ENCODE results near the gene KSR2. TPM values are rescaled to one million over a fixed set of nuclear protein-coding genes. Genes with fewer than 3 reads are reported as not detected.

The KSR2 gene
- total RNA-seq, 1 experiment from 2014 or later, result 0.15 TPM

DNA sequence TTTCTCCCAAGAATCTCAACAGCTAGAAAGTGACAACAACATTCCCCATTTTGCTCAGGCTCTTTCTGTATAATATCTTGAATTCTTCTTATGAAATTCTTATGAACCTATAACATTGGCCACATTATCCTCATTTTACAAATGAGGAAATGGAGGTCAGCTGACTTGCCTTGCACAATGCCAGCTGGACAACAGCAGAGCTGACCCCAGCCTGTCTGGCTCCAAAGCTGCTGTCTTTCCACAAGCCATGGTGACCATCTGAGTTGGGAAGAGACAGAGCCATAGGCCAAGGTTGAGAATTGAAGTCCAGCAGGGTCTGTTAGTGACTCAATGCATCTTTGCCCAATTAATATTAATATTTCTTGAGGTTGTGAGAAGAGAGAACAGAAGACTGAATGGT is 87.3 kb downstream of the KSR2 start:
- intact Hi-C loops (cut with micrococcal nuclease; ENCODE audit: unreplicated experiment), result no loop called here
- ChIA-PET CTCF (no interaction called here), POLR2A (no interaction called here)
- in situ Hi-C loops (cut with HindIII; ENCODE audit: low pct_unique_long_range_greater_than_20kb, low sequenced_read_pairs), result no loop called here
- DNase-seq (ENCODE audit: low read depth, low spot score), result no peak
- no peak for ATAC-seq
- no peaks in the 10 kb centered on the region for H3K9me3 ChIP-seq (ENCODE audit: control insufficient read depth, insufficient read depth, low read depth, low read length)
- H3K27me3 ChIP-seq (ENCODE audit: control insufficient read depth, insufficient read depth, low read length), result no peaks in the 10 kb centered on the region; the same call in 1 of the 2 replicates
- BruUV-seq (replicated peaks), result no TSS peak
- TF ChIP-seq TCF7L2 (IDR thresholded peaks at IDR 0.05; ENCODE audit: low read depth, low read length) (no peak), SIN3A (IDR thresholded peaks at IDR 0.05; ENCODE audit: borderline replicate concordance, insufficient read depth, low read depth, low read length) (no peak), REST (IDR thresholded peaks at IDR 0.05; ENCODE audit: insufficient read depth in 1 of 2, low read depth in 2 of 2, low read length in 1 of 2) (no peak), POLR2AphosphoS5 (IDR thresholded peaks at IDR 0.05; ENCODE audit: low read depth, low read length) (no peak)
- TF ChIP-seq, protein P1, sequence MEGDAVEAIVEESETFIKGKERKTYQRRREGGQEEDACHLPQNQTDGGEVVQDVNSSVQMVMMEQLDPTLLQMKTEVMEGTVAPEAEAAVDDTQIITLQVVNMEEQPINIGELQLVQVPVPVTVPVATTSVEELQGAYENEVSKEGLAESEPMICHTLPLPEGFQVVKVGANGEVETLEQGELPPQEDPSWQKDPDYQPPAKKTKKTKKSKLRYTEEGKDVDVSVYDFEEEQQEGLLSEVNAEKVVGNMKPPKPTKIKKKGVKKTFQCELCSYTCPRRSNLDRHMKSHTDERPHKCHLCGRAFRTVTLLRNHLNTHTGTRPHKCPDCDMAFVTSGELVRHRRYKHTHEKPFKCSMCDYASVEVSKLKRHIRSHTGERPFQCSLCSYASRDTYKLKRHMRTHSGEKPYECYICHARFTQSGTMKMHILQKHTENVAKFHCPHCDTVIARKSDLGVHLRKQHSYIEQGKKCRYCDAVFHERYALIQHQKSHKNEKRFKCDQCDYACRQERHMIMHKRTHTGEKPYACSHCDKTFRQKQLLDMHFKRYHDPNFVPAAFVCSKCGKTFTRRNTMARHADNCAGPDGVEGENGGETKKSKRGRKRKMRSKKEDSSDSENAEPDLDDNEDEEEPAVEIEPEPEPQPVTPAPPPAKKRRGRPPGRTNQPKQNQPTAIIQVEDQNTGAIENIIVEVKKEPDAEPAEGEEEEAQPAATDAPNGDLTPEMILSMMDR (IDR thresholded peaks at IDR 0.05), result no peak
- 0 out of 2 replicates have a peak, but pooled peaks cover 2% of the 10 kb centered on the region for H3K4me1 ChIP-seq (ENCODE audit: control insufficient read depth, insufficient read depth, low read length)
- no peak overlapping the region for H3K27ac ChIP-seq (ENCODE audit: low read length)
- no peak overlapping the region for H3K4me3 ChIP-seq (ENCODE audit: low read depth in 2 of 2, low read length in 2 of 2)
- no peaks in the 10 kb centered on the region for H3K36me3 ChIP-seq (ENCODE audit: control insufficient read depth, insufficient read depth, low read length)

GRCh38 chr12:117878605-117879004 is 90.2 kb downstream of the KSR2 start:
- H3K27ac ChIP-seq (ENCODE audit: low read length), result no peak overlapping the region
- BruUV-seq (replicated peaks), result no TSS peak
- ChIA-PET POLR2A (interaction anchor here (0.6 kb wide), 1 partner anchor 154 kb away, joined by 4 read pairs; no protein-coding TSS in a partner anchor), CTCF (interaction anchor here (1.2 kb wide), 1 partner anchor 21 kb away, joined by 3 read pairs; no protein-coding TSS in a partner anchor)
- no peaks in the 10 kb centered on the region; the same call in 1 of the 2 replicates for H3K27me3 ChIP-seq (ENCODE audit: control insufficient read depth, insufficient read depth, low read length)
- ATAC-seq (no peak; the same call in 1 of the 2 replicates), DNase-seq (ENCODE audit: low read depth, low spot score) (no peak)
- H3K9me3 ChIP-seq (ENCODE audit: control insufficient read depth, insufficient read depth, low read depth, low read length), result no peaks in the 10 kb centered on the region
- TF ChIP-seq SIN3A (IDR thresholded peaks at IDR 0.05; ENCODE audit: borderline replicate concordance, insufficient read depth, low read depth, low read length) (no peak), POLR2AphosphoS5 (IDR thresholded peaks at IDR 0.05; ENCODE audit: low read depth, low read length) (no peak), TCF7L2 (IDR thresholded peaks at IDR 0.05; ENCODE audit: low read depth, low read length) (no peak), REST (IDR thresholded peaks at IDR 0.05; ENCODE audit: insufficient read depth in 1 of 2, low read depth in 2 of 2, low read length in 1 of 2) (no peak)
- TF ChIP-seq, protein P1 (IDR thresholded peaks at IDR 0.05), result no peak
- H3K36me3 ChIP-seq (ENCODE audit: control insufficient read depth, insufficient read depth, low read length), result no peaks in the 10 kb centered on the region
- H3K4me1 ChIP-seq (ENCODE audit: control insufficient read depth, insufficient read depth, low read length), result 0 out of 2 replicates have a peak, but pooled peaks cover 2% of the 10 kb centered on the region
- intact Hi-C loops (cut with micrococcal nuclease; ENCODE audit: unreplicated experiment), result loop anchor here (5.0 kb wide), 2 partner anchors 139 to 154 kb away; partner anchors contain the start of gene RFC5
- in situ Hi-C loops (cut with HindIII; ENCODE audit: low pct_unique_long_range_greater_than_20kb, low sequenced_read_pairs), result no loop called here
- H3K4me3 ChIP-seq (ENCODE audit: low read depth in 2 of 2, low read length in 2 of 2), result no peak overlapping the region
